Endothelial cell (in vitro differentiated cells): ENCODE data around the gene CTNS. TPM values are rescaled to one million over a fixed set of nuclear protein-coding genes. Genes with fewer than 3 reads are reported as not detected.

Source experiments
- DNase-seq: peaks from one replicate; pipeline ENCODE4 v3.0.0; 2021; ENCODE audit warnings: low spot score
- H3K27ac Mint-ChIP-seq: one replicate; pipeline ENCODE4 v1.8.0; 2021; ENCODE audit warnings: mixed read lengths, inconsistent platforms; ENCODE audit not compliant: unreplicated experiment
- H3K27me3 Mint-ChIP-seq: one replicate; pipeline ENCODE4 v1.8.0; 2021; ENCODE audit warnings: mild to moderate bottlenecking, moderate library complexity, mixed read lengths, inconsistent platforms; ENCODE audit not compliant: unreplicated experiment
- H3K36me3 Mint-ChIP-seq: one replicate; pipeline ENCODE4 v1.8.0; 2021; ENCODE audit warnings: mild to moderate bottlenecking, low read depth, mixed read lengths, inconsistent platforms; ENCODE audit not compliant: unreplicated experiment
- H3K4me1 Mint-ChIP-seq: one replicate; pipeline ENCODE4 v1.8.0; 2021; ENCODE audit warnings: mild to moderate bottlenecking, mixed read lengths, inconsistent platforms; ENCODE audit not compliant: unreplicated experiment
- H3K4me3 Mint-ChIP-seq: one replicate; pipeline ENCODE4 v1.8.0; 2021; ENCODE audit warnings: mild to moderate bottlenecking, mixed read lengths, inconsistent platforms; ENCODE audit not compliant: unreplicated experiment
- H3K9me3 Mint-ChIP-seq: one replicate; pipeline ENCODE4 v1.8.0; 2021; ENCODE audit warnings: mixed read lengths, inconsistent platforms; ENCODE audit not compliant: unreplicated experiment
- total RNA-seq: library from RNA; stranded (reverse); fragmentation: NEBNext Ultra II Directional; extraction: Animal tissue kit (Norgen Biotek cat#: 25700); gene quantifications from one replicate; pipeline ENCODE4 v1.2.1, GENCODE V29; 2021; ENCODE audit not compliant: unreplicated experiment
- TF ChIP-seq, protein P1 (sequence below): fragments of 200-600 bp; sonication (generic); IDR thresholded peaks from one replicate; pipeline ENCODE4 v1.5.0; 2021; ENCODE audit warnings: antibody characterized with exemption; ENCODE audit not compliant: unreplicated experiment

Gene CTNS
- total RNA-seq, 1 donor from 2014 or later, result 17.5 TPM

DNA sequence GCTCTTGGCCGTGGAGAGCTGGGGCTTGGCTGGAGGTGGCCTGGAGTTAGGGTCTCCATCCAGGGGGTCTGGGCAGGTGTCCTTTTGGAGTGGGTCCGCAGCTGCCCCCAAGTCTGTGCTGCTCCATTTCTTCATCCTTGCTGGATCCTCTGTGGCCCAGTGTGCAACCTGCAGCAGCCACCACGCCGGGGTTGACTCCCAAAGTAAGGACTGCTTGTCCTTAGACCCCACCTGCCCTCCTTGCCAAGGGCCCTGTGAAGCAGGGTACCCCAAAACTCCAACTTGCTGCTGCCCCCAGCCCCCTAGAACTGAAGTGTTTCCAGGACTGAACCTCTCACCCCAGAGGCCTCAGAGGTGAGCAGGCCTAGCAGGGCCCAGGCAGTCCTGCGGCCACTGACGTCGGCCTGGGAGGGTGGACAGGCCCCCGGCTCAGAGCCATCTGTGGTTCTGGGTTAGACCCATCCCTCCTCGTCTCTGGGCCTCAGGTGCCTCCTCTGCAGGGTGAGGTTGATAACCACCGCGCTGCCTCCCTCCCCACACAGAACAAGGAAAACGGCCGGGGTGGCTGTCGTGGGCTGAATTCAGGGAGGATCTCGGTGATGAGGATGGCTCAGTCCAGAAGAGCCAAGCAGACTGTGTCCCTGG, 44.2 kb upstream of the CTNS start:
- Mint-ChIP-seq H3K4me1 (peaks cover 3% of the 10 kb centered on the region), H3K36me3 (peaks cover 19% of the 10 kb centered on the region), H3K27ac (no peak overlapping the region), H3K9me3 (no peaks in the 10 kb centered on the region), H3K27me3 (peaks cover 9% of the 10 kb centered on the region), H3K4me3 (no peak overlapping the region)
- no peak for DNase-seq
- TF ChIP-seq, protein P1, sequence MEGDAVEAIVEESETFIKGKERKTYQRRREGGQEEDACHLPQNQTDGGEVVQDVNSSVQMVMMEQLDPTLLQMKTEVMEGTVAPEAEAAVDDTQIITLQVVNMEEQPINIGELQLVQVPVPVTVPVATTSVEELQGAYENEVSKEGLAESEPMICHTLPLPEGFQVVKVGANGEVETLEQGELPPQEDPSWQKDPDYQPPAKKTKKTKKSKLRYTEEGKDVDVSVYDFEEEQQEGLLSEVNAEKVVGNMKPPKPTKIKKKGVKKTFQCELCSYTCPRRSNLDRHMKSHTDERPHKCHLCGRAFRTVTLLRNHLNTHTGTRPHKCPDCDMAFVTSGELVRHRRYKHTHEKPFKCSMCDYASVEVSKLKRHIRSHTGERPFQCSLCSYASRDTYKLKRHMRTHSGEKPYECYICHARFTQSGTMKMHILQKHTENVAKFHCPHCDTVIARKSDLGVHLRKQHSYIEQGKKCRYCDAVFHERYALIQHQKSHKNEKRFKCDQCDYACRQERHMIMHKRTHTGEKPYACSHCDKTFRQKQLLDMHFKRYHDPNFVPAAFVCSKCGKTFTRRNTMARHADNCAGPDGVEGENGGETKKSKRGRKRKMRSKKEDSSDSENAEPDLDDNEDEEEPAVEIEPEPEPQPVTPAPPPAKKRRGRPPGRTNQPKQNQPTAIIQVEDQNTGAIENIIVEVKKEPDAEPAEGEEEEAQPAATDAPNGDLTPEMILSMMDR, result no peak

DNA sequence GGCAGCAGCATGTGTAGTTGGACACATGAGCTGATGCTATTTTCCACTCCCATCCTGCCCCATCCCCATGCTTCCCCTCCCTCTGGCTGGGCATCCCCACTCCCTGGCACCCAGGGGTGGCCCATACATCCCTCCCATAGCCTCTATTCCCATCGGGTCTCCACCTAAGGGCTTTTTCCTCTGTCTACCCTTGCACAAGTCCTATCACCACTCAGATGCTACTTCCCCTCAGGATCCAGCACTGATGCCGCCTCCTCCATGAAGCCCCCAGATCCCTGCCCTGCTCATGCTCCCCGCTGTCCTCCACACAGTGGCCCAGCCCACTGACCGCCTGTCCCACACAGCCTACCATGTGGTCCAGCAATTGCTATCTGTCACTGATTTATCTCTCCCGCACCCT, 43.2 kb upstream of the CTNS start:
- Mint-ChIP-seq H3K27ac (no peak overlapping the region), H3K27me3 (peaks cover 9% of the 10 kb centered on the region), H3K36me3 (peaks cover 19% of the 10 kb centered on the region), H3K4me1 (peaks cover 3% of the 10 kb centered on the region), H3K4me3 (no peak overlapping the region), H3K9me3 (no peaks in the 10 kb centered on the region)
- no peak for DNase-seq
- TF ChIP-seq, protein P1, result no peak

DNA sequence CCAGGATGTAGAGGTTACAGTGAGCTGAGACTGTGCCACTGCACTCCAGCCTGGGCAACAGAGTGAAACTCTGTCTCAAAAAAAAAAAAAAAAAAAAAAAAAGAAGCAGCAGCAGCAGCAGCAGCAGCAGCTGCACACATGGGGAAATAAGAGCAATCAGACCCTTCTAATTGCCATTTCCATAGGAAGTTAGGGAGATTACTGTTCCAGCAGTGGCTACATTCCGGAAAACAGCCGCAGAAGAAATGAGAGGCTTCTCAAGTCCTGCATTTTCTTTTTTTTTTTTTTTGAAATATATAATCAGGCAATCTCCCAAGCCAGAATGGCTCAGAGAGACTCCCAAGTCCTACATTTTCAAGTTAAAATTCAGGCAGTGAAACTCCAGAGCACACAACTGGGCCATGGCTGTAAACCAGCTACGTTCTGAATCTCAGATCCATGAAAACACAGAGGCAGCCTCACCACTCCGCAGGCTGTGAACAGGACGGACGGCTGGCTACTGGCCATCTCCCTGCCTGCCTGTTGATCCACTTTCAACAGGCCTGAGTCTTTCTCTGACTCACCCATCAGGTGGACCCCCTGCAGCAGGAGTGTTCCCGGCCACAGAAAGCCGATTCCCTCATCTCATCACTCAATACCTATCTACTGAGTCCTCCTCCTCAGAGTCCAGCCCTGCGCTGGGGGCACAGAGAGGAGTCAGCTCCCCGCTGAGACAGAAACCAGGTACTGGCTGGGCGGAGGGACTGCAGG, 42.3 kb upstream of the CTNS start:
- peaks cover 3% of the 10 kb centered on the region for H3K4me1 Mint-ChIP-seq
- no peak overlapping the region for H3K4me3 Mint-ChIP-seq
- DNase-seq, result no peak
- H3K27ac Mint-ChIP-seq, result no peak overlapping the region
- H3K9me3 Mint-ChIP-seq, result no peaks in the 10 kb centered on the region
- H3K27me3 Mint-ChIP-seq, result peaks cover 9% of the 10 kb centered on the region
- peaks cover 19% of the 10 kb centered on the region for H3K36me3 Mint-ChIP-seq
- TF ChIP-seq, protein P1, result no peak

DNA sequence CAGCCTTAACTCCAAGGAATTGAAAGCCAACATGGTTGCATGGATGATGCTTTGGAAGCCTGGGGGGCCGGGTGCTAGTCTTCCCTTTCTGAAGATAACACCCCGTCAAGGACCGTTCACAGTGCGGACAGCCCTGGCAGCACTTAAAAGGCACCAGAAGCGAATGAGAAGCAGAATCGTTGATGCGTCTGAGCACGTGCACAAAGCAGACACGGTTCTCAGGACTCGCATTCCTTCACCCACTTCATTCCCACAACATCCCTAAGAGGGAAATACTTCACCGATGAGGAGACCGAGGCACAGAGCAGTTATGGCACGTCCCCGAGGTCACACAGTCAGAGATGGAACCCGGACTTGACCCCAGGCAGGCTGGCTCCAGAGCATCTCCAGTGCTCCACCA, 41.6 kb upstream of the CTNS start:
- TF ChIP-seq, protein P1, result no peak
- Mint-ChIP-seq H3K27me3 (peaks cover 9% of the 10 kb centered on the region), H3K9me3 (no peaks in the 10 kb centered on the region), H3K4me1 (peaks cover 3% of the 10 kb centered on the region), H3K36me3 (peaks cover 12% of the 10 kb centered on the region), H3K27ac (no peak overlapping the region), H3K4me3 (no peak overlapping the region)
- no peak for DNase-seq
